HepG2 (cell line): ENCODE results near the gene ZFHX3. TPM values are rescaled to one million over a fixed set of nuclear protein-coding genes. Genes with fewer than 3 reads are reported as not detected.

Source experiments
- ARID3A ChIP-seq: IDR thresholded peaks from 2 replicates; pipeline ENCODE4 v1.6.1; 2012; ENCODE audit warnings: low read depth, low read length, improper control_type of control experiment
- DDIT3 ChIP-seq: sonication (generic); formaldehyde crosslinking; IDR thresholded peaks from 2 replicates; pipeline ENCODE4 v1.4.0; 2020; ENCODE audit warnings: mild to moderate bottlenecking, missing genetic modification reagents
- ETV5 ChIP-seq: IDR thresholded peaks from 2 replicates; pipeline ENCODE4 v1.6.1; 2018; ENCODE audit warnings: missing biosample characterization, missing genetic modification reagents, inconsistent platforms, borderline replicate concordance
- KLF16 ChIP-seq, 2 experiments: sonication (generic) in 1 of 2; formaldehyde crosslinking in 1 of 2; IDR thresholded peaks; 2 replicates each; pipeline versions ENCODE4 v1.6.1 to v1.8.0; 2016 to 2023; ENCODE audit warnings: missing genetic modification reagents in 2 of 2, missing compliant biosample characterization in 1 of 2
- NCOR1 ChIP-seq: fragments of 200-600 bp; sonication (generic); IDR thresholded peaks from 2 replicates; pipeline ENCODE4 v1.7.0; 2017; ENCODE audit warnings: antibody characterized with exemption, low read length, borderline replicate concordance
- NFIB ChIP-seq: sonication (generic); formaldehyde crosslinking; IDR thresholded peaks from 2 replicates; pipeline ENCODE4 v1.9.0; 2021; ENCODE audit warnings: missing genetic modification reagents, mild to moderate bottlenecking, borderline replicate concordance
- NR2F2 ChIP-seq: IDR thresholded peaks from 2 replicates; pipeline ENCODE4 v1.6.1; 2012; ENCODE audit warnings: low read depth, inconsistent platforms, borderline replicate concordance
- RBFOX2 ChIP-seq: fragments of 200-400 bp; formaldehyde crosslinking; IDR thresholded peaks from 2 replicates; pipeline ENCODE4 v1.6.1; 2017; ENCODE audit warnings: low read depth, mild to moderate bottlenecking, low read length
- RERE ChIP-seq: IDR thresholded peaks from 2 replicates; pipeline ENCODE4 v1.6.1; 2016; ENCODE audit warnings: low read depth, missing genetic modification reagents, missing compliant biosample characterization
- SYNCRIP ChIP-seq: fragments of 200-400 bp; formaldehyde crosslinking; IDR thresholded peaks from 2 replicates; pipeline ENCODE4 v1.6.1; 2018; ENCODE audit warnings: mild to moderate bottlenecking, low read depth, low read length; ENCODE audit not compliant: insufficient read depth
- ZNF274 ChIP-seq: sonication (generic); formaldehyde crosslinking; IDR thresholded peaks from 2 replicates; pipeline ENCODE4 v1.5.1; 2020; ENCODE audit warnings: mild to moderate bottlenecking, missing genetic modification reagents
- ZNF746 ChIP-seq: sonication (generic); formaldehyde crosslinking; IDR thresholded peaks from 2 replicates; pipeline ENCODE4 v1.8.0; 2022; ENCODE audit warnings: mild to moderate bottlenecking, missing genetic modification reagents
- polyA plus RNA-seq, 8 experiments: library from polyadenylated mRNA; depleted of rRNA in 3 of 8; stranded (reverse) in 7 of 8; unstranded in 1 of 8; fragments of >200 nt; fragmentation: Illumina TruSeq in 4 of 8; extraction: Trizol in 4 of 8; gene quantifications; 2 replicates each; pipeline versions ENCODE4 v1.2.1 to v1.2.3, GENCODE V29; 2011 to 2016; ENCODE audit warnings: low read depth in 4 of 8, missing spikeins in 1 of 8, mixed read lengths in 1 of 8; ENCODE audit not compliant: insufficient read depth in 1 of 8
- total RNA-seq, 5 experiments: library from RNA; depleted of rRNA; stranded (reverse); fragments of >200 nt; fragmentation: Illumina TruSeq; extraction: Trizol; gene quantifications; 2 replicates each; pipeline ENCODE4 v1.2.3, GENCODE V29; 2016; ENCODE audit warnings: low read depth in 1 of 5
- TF ChIP-seq, protein P1 (sequence below): sonication (generic); formaldehyde crosslinking; IDR thresholded peaks from 2 replicates; pipeline ENCODE4 v1.4.0; 2020; ENCODE audit warnings: missing genetic modification reagents, low read depth, mild to moderate bottlenecking, borderline replicate concordance
- TF ChIP-seq, protein P2 (sequence below): IDR thresholded peaks from 2 replicates; pipeline ENCODE4 v1.6.1; 2012; ENCODE audit warnings: low read length, improper control_type of control experiment

ZFHX3 gene
- total and polyA plus RNA-seq, 2 of the 13 experiments (the other 11 are each of a cell fraction or from before 2014, with no cell fraction given) = 5.0 to 6.0 TPM

- TF ChIP-seq, protein P1, sequence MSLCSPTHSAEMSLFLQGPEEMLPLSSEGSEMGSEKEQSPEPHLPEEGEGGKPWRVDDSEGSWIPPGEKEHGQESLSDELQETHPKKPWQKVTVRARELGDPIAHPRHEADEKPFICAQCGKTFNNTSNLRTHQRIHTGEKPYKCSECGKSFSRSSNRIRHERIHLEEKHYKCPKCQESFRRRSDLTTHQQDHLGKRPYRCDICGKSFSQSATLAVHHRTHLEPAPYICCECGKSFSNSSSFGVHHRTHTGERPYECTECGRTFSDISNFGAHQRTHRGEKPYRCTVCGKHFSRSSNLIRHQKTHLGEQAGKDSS (CRISPR knock-in tag) = peak; percentile 79; the same call in 1 of the 2 replicates
- TF ChIP-seq ZNF274 (CRISPR knock-in tag) (peak; percentile 50), RERE (peak; percentile 56), ETV5 (peak; percentile 86), ZNF746 (CRISPR knock-in tag) (peak; percentile 74; the same call in 1 of the 2 replicates), NFIB (CRISPR knock-in tag) (no peak), NR2F2 (peak; percentile 50; the same call in 1 of the 2 replicates), NCOR1 (peak; percentile 80), DDIT3 (CRISPR knock-in tag) (no peak), KLF16 (CRISPR knock-in tag; IDR thresholded peaks at IDR 0.05) (peak in 1 of 2 experiments; percentile 89; a peak in 2 of 4 replicates), SYNCRIP (no peak), RBFOX2 (no peak), ARID3A (peak; percentile 16)
- TF ChIP-seq, protein P2, sequence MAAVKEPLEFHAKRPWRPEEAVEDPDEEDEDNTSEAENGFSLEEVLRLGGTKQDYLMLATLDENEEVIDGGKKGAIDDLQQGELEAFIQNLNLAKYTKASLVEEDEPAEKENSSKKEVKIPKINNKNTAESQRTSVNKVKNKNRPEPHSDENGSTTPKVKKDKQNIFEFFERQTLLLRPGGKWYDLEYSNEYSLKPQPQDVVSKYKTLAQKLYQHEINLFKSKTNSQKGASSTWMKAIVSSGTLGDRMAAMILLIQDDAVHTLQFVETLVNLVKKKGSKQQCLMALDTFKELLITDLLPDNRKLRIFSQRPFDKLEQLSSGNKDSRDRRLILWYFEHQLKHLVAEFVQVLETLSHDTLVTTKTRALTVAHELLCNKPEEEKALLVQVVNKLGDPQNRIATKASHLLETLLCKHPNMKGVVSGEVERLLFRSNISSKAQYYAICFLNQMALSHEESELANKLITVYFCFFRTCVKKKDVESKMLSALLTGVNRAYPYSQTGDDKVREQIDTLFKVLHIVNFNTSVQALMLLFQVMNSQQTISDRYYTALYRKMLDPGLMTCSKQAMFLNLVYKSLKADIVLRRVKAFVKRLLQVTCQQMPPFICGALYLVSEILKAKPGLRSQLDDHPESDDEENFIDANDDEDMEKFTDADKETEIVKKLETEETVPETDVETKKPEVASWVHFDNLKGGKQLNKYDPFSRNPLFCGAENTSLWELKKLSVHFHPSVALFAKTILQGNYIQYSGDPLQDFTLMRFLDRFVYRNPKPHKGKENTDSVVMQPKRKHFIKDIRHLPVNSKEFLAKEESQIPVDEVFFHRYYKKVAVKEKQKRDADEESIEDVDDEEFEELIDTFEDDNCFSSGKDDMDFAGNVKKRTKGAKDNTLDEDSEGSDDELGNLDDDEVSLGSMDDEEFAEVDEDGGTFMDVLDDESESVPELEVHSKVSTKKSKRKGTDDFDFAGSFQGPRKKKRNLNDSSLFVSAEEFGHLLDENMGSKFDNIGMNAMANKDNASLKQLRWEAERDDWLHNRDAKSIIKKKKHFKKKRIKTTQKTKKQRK = no peak
These were observed 170.4 kb downstream of the ZFHX3 start (continued) for GRCh38 chr16:72877374-72878028.
